HG03521 (cell line): ENCODE measurements around the gene VDAC2.

ENCODE experiments used
- ATAC-seq: cut with Tn5 transposase; IDR thresholded peaks from one replicate; pipeline ENCODE4 v1.9.1; 2021; ENCODE audit warnings: mild to moderate bottlenecking, moderate library complexity; ENCODE audit not compliant: unreplicated experiment

Gene VDAC2

GRCh38 chr10:75246506-75246905 is 35.9 kb downstream of the VDAC2 start:
- no peak for ATAC-seq

- no peak for ATAC-seq
Observed at GRCh38 chr10:75247797-75248196, 37.2 kb downstream of the VDAC2 start.

GRCh38 chr10:75250934-75251333 is 40.3 kb downstream of the VDAC2 start:
- no peak for ATAC-seq

GRCh38 chr10:75253281-75254220 is 43.0 kb downstream of the VDAC2 start:
- no peak for ATAC-seq

GRCh38 chr10:75254739-75255138 is 44.1 kb downstream of the VDAC2 start:
- ATAC-seq, result no peak

- ATAC-seq, result no peak
Observed at GRCh38 chr10:75260990-75261389, 50.4 kb downstream of the VDAC2 start.

GRCh38 chr10:75261813-75262705 is 51.5 kb downstream of the VDAC2 start:
- ATAC-seq, result no peak

- no peak for ATAC-seq
Observed at GRCh38 chr10:75263806-75264205, 53.2 kb downstream of the VDAC2 start.

GRCh38 chr10:75265856-75266255 is 55.3 kb downstream of the VDAC2 start:
- ATAC-seq, result no peak

GRCh38 chr10:75266945-75267344 is 56.3 kb downstream of the VDAC2 start:
- no peak for ATAC-seq

GRCh38 chr10:75269605-75270004 is 59.0 kb downstream of the VDAC2 start:
- no peak for ATAC-seq

- no peak for ATAC-seq
Observed at GRCh38 chr10:75272094-75272493, 61.5 kb downstream of the VDAC2 start.

- no peak for ATAC-seq
Observed at GRCh38 chr10:75272896-75273295, 62.3 kb downstream of the VDAC2 start.

- ATAC-seq, result no peak
Observed at GRCh38 chr10:75276069-75276872, 65.7 kb downstream of the VDAC2 start.

GRCh38 chr10:75280236-75280635 is 69.6 kb downstream of the VDAC2 start:
- no peak for ATAC-seq
